GM12878 (cell line): ENCODE results near the gene CCDC88C. TPM values are rescaled to one million over a fixed set of nuclear protein-coding genes. Genes with fewer than 3 reads are reported as not detected.
"Not testable (repeated sequence)": the region's sequence is repeated elsewhere in the genome, so short reads cannot be mapped to it uniquely, and the experiment has no call there.

Source experiments
- ATAC-seq: fragments of 200-7000 bp; cut with Tn5 transposase; 3 replicates; pipeline ENCODE4 v1.9.1; 2020; ENCODE audit warnings: mild to moderate bottlenecking, moderate library complexity
- BruUV-seq: library from RNA; stranded (reverse); fragments of 400-500 nt; replicated peaks from 2 replicates; lab custom pipeline; 2021; lab: Mats Ljungman, UMichigan
- CTCF ChIA-PET: fragments of 300-600 bp; sonication (Branson Sonifier 250); formaldehyde crosslinking; extraction: SDS; loops from one replicate; lab custom pipeline; 2021; ENCODE audit warnings: inconsistent platforms; lab: Yijun Ruan, JAX
- POLR2A ChIA-PET: fragments of 350-600 bp; formaldehyde crosslinking; extraction: SDS; loops from one replicate; lab custom pipeline; 2021; ENCODE audit warnings: inconsistent platforms; lab: Charles Lee
- RAD21 ChIA-PET: fragments of 300-600 bp; sonication (Branson Sonifier 250); formaldehyde crosslinking; loops from one replicate; lab custom pipeline; 2023; ENCODE audit warnings: antibody characterized with exemption; ENCODE audit not compliant: unreplicated experiment; lab: Charles Lee
- SMC1A ChIA-PET: fragments of 300-600 bp; sonication (Branson Sonifier 250); formaldehyde crosslinking; loops from one replicate; lab custom pipeline; 2023; ENCODE audit not compliant: unreplicated experiment, uncharacterized antibody; lab: Charles Lee
- DNase-seq: peaks from one replicate; pipeline ENCODE4 v3.0.0-alpha.2; 2011; ENCODE audit warnings: low read depth, low spot score
- FAIRE-seq: peaks from 3 replicates; lab custom pipeline; 2011; peaks lifted over from hg19 to GRCh38; lab: Jason Lieb, UNC
- H2AFZ ChIP-seq: 2 replicates; pipeline ENCODE4 v1.6.0; 2011; ENCODE audit warnings: low read depth, low read length, control low read depth; ENCODE audit not compliant: control insufficient read depth
- H3K27ac ChIP-seq: 2 replicates; pipeline ENCODE4 v1.5.1; 2011; ENCODE audit warnings: control low read depth; ENCODE audit not compliant: control insufficient read depth, insufficient read depth
- H3K27me3 ChIP-seq, 2 experiments: replicated peaks in 1 of 2; 2 replicates each; pipeline versions ENCODE4 v1.6.0 to v1.6.1; 2011; ENCODE audit warnings: low read length in 1 of 2; ENCODE audit not compliant: control insufficient read depth in 2 of 2, insufficient read depth in 2 of 2
- H3K36me3 ChIP-seq, 2 experiments: 2 replicates each; pipeline ENCODE4 v1.5.1; 2011; ENCODE audit warnings: low read length in 1 of 2; ENCODE audit not compliant: control insufficient read depth in 2 of 2, insufficient read depth in 2 of 2
- H3K4me1 ChIP-seq: 2 replicates; pipeline ENCODE4 v1.6.1; 2011; ENCODE audit warnings: mild to moderate bottlenecking, low read length, moderate library complexity, mixed read lengths; ENCODE audit not compliant: control insufficient read depth, insufficient read depth
- H3K4me2 ChIP-seq: 2 replicates; pipeline ENCODE4 v1.6.0; 2011; ENCODE audit warnings: control low read depth; ENCODE audit not compliant: control insufficient read depth, insufficient read depth
- H3K4me3 ChIP-seq: fragments of 200-600 bp; sonication (generic); 2 replicates; pipeline ENCODE4 v1.5.1; 2016
- H3K79me2 ChIP-seq: 2 replicates; pipeline ENCODE4 v1.6.0; 2011; ENCODE audit warnings: low read length; ENCODE audit not compliant: control insufficient read depth, insufficient read depth
- H3K9ac ChIP-seq: 2 replicates; pipeline ENCODE4 v1.8.0; 2011; ENCODE audit warnings: low read length, control low read depth, mixed read lengths; ENCODE audit not compliant: control insufficient read depth, insufficient read depth
- H3K9me3 ChIP-seq: replicated peaks from 3 replicates; pipeline ENCODE4 v1.5.1; 2011; ENCODE audit warnings: mild to moderate bottlenecking, low read length; ENCODE audit not compliant: control insufficient read depth, insufficient read depth
- H4K20me1 ChIP-seq: 2 replicates; pipeline ENCODE4 v1.6.0; 2011; ENCODE audit not compliant: control insufficient read depth, insufficient read depth
- CBFB ChIP-seq: IDR thresholded peaks from 2 replicates; pipeline ENCODE4 v1.6.1; 2016; ENCODE audit warnings: antibody characterized with exemption, low read depth
- WGBS: methylation state at CpG from one replicate; pipeline ENCODE4 v1.1.6; 2016; ENCODE audit warnings: low lambda C conversion rate; ENCODE audit not compliant: insufficient replicate concordance, insufficient coverage; ENCODE audit errors: missing lambda C conversion rate; 5-methylcytosine and 5-hydroxymethylcytosine counted together
- in situ Hi-C: fragments of 300-500 bp; cut with MboI; formaldehyde crosslinking; loops from 9 replicates; pipeline ENCODE4 v1.14.3; 2018; ENCODE audit warnings: mixed read lengths
- intact Hi-C: fragments of 100-400 bp; cut with micrococcal nuclease; formaldehyde crosslinking; loops from one replicate; pipeline ENCODE4 v1.14.2; 2022; ENCODE audit not compliant: unreplicated experiment
- polyA plus RNA-seq, 11 experiments: library from polyadenylated mRNA; depleted of rRNA in 4 of 11; unstranded in 6 of 11; stranded (reverse) in 5 of 11; fragments of >200 nt; fragmentation: Nextera tagmentation in 4 of 11; fragmentation: Illumina TruSeq in 1 of 11; extraction: Ambion mirVana in 4 of 11; extraction: Trizol in 1 of 11; gene quantifications; 1 replicate in 1 of 11; 2 replicates in 10 of 11; pipeline versions ENCODE4 v1.2.1 to v1.2.3, GENCODE V29; 2011 to 2016; ENCODE audit warnings: inconsistent platforms in 2 of 11, missing spikeins in 2 of 11, low read depth in 1 of 11
- total RNA-seq, 4 experiments: library from RNA; depleted of rRNA in 3 of 4; stranded (reverse); fragments of >200 nt in 3 of 4; fragmentation: Illumina TruSeq in 1 of 4; extraction: Trizol in 1 of 4; gene quantifications; 2 replicates each; pipeline versions ENCODE4 v1.2.1 to v1.2.3, GENCODE V29; 2013 to 2021

Gene CCDC88C
- total and polyA plus RNA-seq, 10 of the 15 experiments (the other 5 are each of a cell fraction or from before 2014, with no cell fraction given) = 4.0 to 79.6 (median 36.6) TPM

DNA sequence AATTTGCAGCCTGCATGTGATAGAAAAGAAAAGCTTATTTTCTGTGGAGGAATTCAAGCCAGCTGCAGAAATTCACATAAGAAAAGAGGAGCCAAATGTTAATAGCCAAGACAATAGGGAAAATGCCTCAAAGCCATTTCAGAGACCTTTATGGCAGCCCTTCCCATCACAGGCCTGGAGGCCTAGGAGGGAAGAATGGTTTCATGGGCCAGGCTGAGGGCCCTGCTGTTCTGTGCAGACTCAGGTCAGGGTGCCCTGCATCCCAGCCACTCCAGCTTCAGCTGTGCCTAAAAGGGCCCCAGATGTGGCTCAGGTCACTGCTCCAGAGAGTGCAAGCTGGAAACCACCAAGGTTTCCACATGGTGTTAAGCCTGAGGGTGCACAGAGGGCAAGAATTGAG lies 21.2 kb upstream of the CCDC88C start:
- in situ Hi-C loops = no loop called here
- ChIA-PET CTCF (interaction anchor here (2.3 kb wide), 1 partner anchor 262 kb away, joined by 5 read pairs; no protein-coding TSS in a partner anchor), POLR2A (no interaction called here)

DNA sequence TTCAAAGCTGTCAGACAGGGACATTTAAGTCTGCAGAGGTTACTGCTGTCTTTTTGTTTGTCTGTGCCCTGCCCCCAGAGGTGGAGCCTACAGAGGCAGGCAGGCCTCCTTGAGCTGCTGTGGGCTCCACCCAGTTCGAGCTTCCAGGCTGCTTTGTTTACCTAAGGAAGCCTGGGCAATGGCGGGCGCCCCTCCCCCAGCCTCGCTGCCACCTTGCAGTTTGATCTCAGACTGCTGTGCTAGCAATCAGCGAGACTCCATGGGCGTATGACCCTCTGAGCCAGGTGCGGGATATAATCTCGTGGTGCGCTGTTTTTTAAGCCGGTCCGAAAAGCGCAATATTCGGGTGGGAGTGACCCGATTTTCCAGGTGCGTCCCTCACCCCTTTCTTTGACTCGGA lies 18.6 kb upstream of the CCDC88C start:
- BruUV-seq, DNase-seq, H2AFZ ChIP-seq, in situ Hi-C loops, H3K27ac ChIP-seq, POLR2A ChIA-PET, SMC1A ChIA-PET, ATAC-seq, FAIRE-seq, H3K36me3 ChIP-seq, H3K4me3 ChIP-seq, H3K79me2 ChIP-seq, CTCF ChIA-PET, H3K4me2 ChIP-seq, H3K27me3 ChIP-seq, H3K9ac ChIP-seq, intact Hi-C loops, H3K4me1 ChIP-seq, H4K20me1 ChIP-seq, H3K9me3 ChIP-seq, RAD21 ChIA-PET: not testable (repeated sequence)
- WGBS = 74% methylated on average over 16 of the region's 16 CpGs

More for the DNA sequence above, 21.2 kb upstream of the CCDC88C start:
- RAD21 ChIA-PET = no interaction called here
- DNase-seq = no peak
- H3K36me3 ChIP-seq = no peaks in the 10 kb centered on the region
- H4K20me1 ChIP-seq = no peaks in the 10 kb centered on the region
- H3K9ac ChIP-seq = no peak overlapping the region
- no peaks in the 10 kb centered on the region for H3K79me2 ChIP-seq
- intact Hi-C loops = no loop called here
- no peak overlapping the region for H3K4me3 ChIP-seq
- H3K27ac ChIP-seq = no peak overlapping the region
- H3K9me3 ChIP-seq = no peaks in the 10 kb centered on the region; the same call in 2 of the 3 replicates
- no TSS peak for BruUV-seq
- FAIRE-seq = no peak
- H3K27me3 ChIP-seq = no peaks in the 10 kb centered on the region
- no peak for ATAC-seq
- SMC1A ChIA-PET = interaction anchor here (0.9 kb wide), 1 partner anchor 18 kb away, joined by 3 read pairs; no protein-coding TSS in a partner anchor
- no peak overlapping the region for H3K4me2 ChIP-seq
- H3K4me1 ChIP-seq = no peaks in the 10 kb centered on the region
- no peak for TF ChIP-seq CBFB
- H2AFZ ChIP-seq = no peak overlapping the region
